ENCODE results near the gene RASSF4. TPM values are rescaled to one million over a fixed set of nuclear protein-coding genes. Genes with fewer than 3 reads are reported as not detected.

The RASSF4 gene
- total RNA-seq, 1 donor from 2014 or later, result 21.2 TPM

DNA sequence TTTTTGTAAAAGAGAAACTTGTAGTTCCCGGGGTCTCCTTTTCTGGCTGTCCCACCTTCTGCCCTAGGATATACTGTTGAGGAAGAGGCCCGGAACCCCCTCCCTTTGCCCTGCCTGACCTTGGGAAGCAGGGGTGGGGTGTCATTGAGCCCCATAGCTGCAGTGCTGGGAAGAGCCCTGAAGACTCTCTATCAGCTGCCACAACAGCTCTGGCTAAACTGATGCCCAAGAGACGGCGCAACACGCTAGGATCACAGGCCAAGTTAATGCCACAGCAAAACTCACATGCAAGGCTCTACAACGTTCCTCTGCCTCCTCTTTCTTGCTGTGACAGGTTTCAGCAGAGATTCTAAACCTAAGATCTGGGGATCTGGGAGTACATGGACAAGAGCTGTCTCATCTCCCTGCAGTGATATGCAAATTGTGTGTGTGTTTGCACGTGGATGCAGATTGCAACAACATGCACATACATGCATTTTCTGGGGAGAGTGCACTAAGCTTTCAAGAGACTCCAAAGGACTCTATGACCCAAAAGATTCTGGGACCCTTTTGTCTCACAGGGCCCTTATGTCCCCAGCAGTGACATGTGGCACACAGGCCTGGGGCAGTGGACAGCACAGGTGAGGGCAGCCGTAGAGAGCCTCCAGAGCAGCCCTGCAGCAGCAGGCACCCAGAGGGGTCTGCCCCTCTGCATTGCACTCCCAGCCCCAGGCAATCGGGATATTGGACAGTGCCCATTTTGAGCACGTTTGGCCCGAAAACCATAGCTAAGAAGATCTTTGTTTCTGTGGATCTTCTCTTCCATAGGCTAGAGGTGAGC, 2.5 kb downstream of the RASSF4 start:
- no peaks in the 10 kb centered on the region for H3K9me3 Mint-ChIP-seq (ENCODE audit: low read depth)
- peaks cover 62% of the 10 kb centered on the region for H3K4me1 Mint-ChIP-seq (ENCODE audit: low read depth)
- H3K27ac Mint-ChIP-seq, result no peak overlapping the region
- no peaks in the 10 kb centered on the region for H3K36me3 Mint-ChIP-seq (ENCODE audit: insufficient read depth)
- TF ChIP-seq, protein P1, sequence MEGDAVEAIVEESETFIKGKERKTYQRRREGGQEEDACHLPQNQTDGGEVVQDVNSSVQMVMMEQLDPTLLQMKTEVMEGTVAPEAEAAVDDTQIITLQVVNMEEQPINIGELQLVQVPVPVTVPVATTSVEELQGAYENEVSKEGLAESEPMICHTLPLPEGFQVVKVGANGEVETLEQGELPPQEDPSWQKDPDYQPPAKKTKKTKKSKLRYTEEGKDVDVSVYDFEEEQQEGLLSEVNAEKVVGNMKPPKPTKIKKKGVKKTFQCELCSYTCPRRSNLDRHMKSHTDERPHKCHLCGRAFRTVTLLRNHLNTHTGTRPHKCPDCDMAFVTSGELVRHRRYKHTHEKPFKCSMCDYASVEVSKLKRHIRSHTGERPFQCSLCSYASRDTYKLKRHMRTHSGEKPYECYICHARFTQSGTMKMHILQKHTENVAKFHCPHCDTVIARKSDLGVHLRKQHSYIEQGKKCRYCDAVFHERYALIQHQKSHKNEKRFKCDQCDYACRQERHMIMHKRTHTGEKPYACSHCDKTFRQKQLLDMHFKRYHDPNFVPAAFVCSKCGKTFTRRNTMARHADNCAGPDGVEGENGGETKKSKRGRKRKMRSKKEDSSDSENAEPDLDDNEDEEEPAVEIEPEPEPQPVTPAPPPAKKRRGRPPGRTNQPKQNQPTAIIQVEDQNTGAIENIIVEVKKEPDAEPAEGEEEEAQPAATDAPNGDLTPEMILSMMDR (IDR thresholded peaks at IDR 0.05; ENCODE audit: unreplicated experiment), result no peak
- no peak for DNase-seq (ENCODE audit: low spot score, unreplicated experiment)
- H3K27me3 Mint-ChIP-seq, result no peaks in the 10 kb centered on the region
- no peak overlapping the region for H3K4me3 Mint-ChIP-seq (ENCODE audit: low read depth)

DNA sequence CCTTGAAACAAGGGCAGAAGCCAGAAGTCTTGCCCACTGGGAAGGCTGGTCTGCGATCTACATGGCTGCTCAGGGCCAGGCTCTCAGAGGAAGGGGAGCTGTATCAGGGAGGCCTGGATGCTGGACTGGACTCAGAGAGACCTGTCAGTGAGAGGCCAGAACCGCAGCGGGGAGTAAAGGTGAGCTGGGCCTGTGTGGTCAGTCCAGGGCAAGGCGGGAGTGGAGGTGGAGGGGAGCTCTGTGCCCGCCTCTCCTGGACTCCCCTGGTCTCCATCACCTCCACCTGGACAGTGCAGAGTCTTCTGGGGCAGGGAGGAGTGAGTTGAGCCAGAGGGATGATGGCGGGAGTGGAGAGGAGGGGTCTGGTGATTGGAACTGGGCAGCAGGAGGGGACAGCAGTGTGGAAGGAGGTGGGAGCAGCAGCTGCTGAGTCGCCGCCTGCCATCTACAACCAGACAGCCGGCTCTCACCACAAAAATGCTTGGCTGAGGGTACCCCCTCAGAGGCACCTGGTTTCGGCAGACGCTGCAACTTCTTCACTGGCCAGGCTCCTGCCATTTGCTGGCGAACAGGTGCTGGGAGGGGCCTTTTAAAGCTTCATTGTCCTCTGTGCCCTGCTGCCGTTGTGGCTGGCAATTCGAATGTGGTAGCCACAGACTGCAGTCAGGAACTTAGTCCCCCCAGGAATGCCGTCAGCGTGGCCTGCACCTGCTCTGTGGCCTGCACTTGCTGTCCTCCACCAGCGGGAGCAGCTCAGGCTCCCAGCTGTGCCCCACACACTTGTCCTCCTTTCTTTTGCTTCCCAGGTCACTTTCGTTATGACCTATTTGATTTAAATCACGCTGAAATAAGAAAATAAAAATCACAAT, 3.5 kb downstream of the RASSF4 start:
- H3K27ac Mint-ChIP-seq, result peak overlapping the region; percentile 94
- TF ChIP-seq, protein P1 (IDR thresholded peaks at IDR 0.05; ENCODE audit: unreplicated experiment), result peak; percentile 53
- H3K4me3 Mint-ChIP-seq (ENCODE audit: low read depth), result no peak overlapping the region
- no peaks in the 10 kb centered on the region for H3K9me3 Mint-ChIP-seq (ENCODE audit: low read depth)
- H3K4me1 Mint-ChIP-seq (ENCODE audit: low read depth), result peaks cover 56% of the 10 kb centered on the region
- H3K27me3 Mint-ChIP-seq, result no peaks in the 10 kb centered on the region
- no peak for DNase-seq (ENCODE audit: low spot score, unreplicated experiment)
- no peaks in the 10 kb centered on the region for H3K36me3 Mint-ChIP-seq (ENCODE audit: insufficient read depth)

DNA sequence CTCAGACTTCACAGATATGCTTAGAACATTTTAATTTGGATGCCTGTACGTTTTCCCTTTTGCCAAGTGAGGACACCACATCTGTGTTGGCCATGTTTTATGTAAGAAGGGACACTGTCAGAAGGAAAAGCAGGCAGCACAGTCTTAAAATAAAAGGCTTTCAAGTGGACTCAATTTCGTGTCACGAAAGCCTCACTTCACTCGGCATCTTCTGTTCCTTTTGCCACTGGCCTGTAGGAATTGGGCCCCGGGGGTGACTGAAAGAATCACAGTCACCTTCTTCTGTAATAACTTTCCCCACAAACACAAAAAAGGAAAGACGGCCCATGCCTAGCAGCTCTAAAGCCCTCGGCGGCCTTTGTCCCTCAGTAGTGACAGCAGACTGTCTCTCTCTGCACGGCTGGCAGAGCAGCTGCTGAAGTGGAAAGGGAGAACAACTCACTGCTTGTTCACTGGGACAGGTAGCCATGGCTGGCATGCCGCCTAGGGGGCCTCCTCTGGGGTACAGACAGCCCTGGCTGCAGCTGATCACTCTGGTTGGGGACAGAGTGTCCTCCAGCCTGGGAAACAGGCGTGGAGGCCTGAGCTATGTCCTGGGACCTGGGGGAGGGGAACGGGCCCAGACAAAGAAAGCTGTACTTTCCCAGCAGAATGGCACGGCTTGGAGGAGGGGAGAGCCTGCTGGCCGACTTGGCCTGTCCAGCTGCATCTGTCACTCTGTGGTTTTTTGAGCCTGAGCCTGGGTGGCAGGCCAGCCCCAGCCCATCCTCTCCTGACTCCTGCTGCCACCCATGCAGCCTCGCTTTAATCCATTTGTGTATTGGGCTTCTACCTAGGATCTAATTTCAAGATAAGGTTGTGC, 4.4 kb downstream of the RASSF4 start:
- peaks cover 50% of the 10 kb centered on the region for H3K4me1 Mint-ChIP-seq (ENCODE audit: low read depth)

DNA sequence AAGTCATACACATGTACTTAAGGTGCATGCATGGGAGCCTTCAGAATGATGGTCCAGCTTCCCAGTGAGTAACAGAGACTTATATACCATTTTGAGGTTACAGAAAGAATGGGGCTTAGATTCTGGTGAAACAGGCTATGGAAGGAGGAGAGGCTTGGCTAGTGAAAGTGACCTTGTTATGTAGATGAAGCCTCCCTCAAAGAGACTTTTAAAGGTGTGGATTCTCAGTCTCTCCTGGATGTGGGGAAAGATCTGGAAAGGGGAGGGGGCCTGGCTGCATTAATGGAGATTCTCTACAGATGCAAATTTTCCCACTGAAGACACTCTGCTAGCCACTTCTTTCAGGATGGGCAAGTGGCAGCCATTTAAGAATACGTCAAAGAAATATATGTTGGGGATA, 5.5 kb downstream of the RASSF4 start:
- H3K4me1 Mint-ChIP-seq (ENCODE audit: low read depth), result peaks cover 50% of the 10 kb centered on the region
- peaks cover 3% of the 10 kb centered on the region for H3K36me3 Mint-ChIP-seq (ENCODE audit: insufficient read depth)
- H3K9me3 Mint-ChIP-seq (ENCODE audit: low read depth), result no peaks in the 10 kb centered on the region
- no peak overlapping the region for H3K4me3 Mint-ChIP-seq (ENCODE audit: low read depth)
- H3K27me3 Mint-ChIP-seq, result no peaks in the 10 kb centered on the region
- no peak for DNase-seq (ENCODE audit: low spot score, unreplicated experiment)
- no peak overlapping the region for H3K27ac Mint-ChIP-seq
- TF ChIP-seq, protein P1 (IDR thresholded peaks at IDR 0.05; ENCODE audit: unreplicated experiment), result no peak

More for the DNA sequence above, 4.4 kb downstream of the RASSF4 start:
- no peak for DNase-seq (ENCODE audit: low spot score, unreplicated experiment)
- no peaks in the 10 kb centered on the region for H3K27me3 Mint-ChIP-seq
- TF ChIP-seq, protein P1 (IDR thresholded peaks at IDR 0.05; ENCODE audit: unreplicated experiment), result no peak
- no peaks in the 10 kb centered on the region for H3K9me3 Mint-ChIP-seq (ENCODE audit: low read depth)
- H3K36me3 Mint-ChIP-seq (ENCODE audit: insufficient read depth), result peaks cover 1% of the 10 kb centered on the region
- peak overlapping the region; percentile 94 for H3K27ac Mint-ChIP-seq
- H3K4me3 Mint-ChIP-seq (ENCODE audit: low read depth), result no peak overlapping the region
